Activated naive CD4-positive, alpha-beta T cell treated with anti-CD3 and anti-CD28 coated beads, Interleukin-2, amount 50 U/mL, for 72 hours (primary cell): ENCODE results near the gene ST3GAL3. TPM values are rescaled to one million over a fixed set of nuclear protein-coding genes. Genes with fewer than 3 reads are reported as not detected.

Source experiments
- ATAC-seq, 2 donors: fragments of 150-1000 bp; cut with Tn5 transposase; 2 replicates each; pipeline ENCODE4 v1.10.0; 2021; ENCODE audit warnings: mild to moderate bottlenecking in 2 of 2, moderate library complexity in 2 of 2
- DNase-seq, 2 donors: peaks; one replicate each; pipeline ENCODE4 v3.0.0; 2021 to 2022; ENCODE audit warnings: low spot score in 2 of 2
- H3K27ac Mint-ChIP-seq, 2 donors: one replicate each; pipeline ENCODE4 v1.8.0; 2022; ENCODE audit warnings: mild to moderate bottlenecking in 2 of 2, mixed read lengths in 2 of 2
- H3K36me3 Mint-ChIP-seq, 2 donors: one replicate each; pipeline ENCODE4 v1.8.0; 2022; ENCODE audit warnings: mixed read lengths in 2 of 2
- H3K9me3 Mint-ChIP-seq, 2 donors: one replicate each; pipeline ENCODE4 v1.8.0; 2022; ENCODE audit warnings: mixed read lengths in 2 of 2
- total RNA-seq, 2 donors: library from RNA; stranded (reverse); gene quantifications; one replicate each; pipeline ENCODE4 v1.2.3, GENCODE V29; 2022

The ST3GAL3 gene
- total RNA-seq, 2 donors from 2014 or later: 21.8 to 22.3 TPM

- peaks cover 6 to 13% of the 10 kb centered on the region in 2 donors for H3K36me3 Mint-ChIP-seq
- ATAC-seq (no peak), DNase-seq (no peak)
- H3K27ac Mint-ChIP-seq: no peak overlapping the region
- no peaks in the 10 kb centered on the region for H3K9me3 Mint-ChIP-seq
These were observed 246.7 kb downstream of the ST3GAL3 start for GRCh38 chr1:43954036-43954435.

GRCh38 chr1:43956234-43956633 is 248.9 kb downstream of the ST3GAL3 start:
- Mint-ChIP-seq H3K36me3 (peaks cover 0 to 2% of the 10 kb centered on the region in 2 donors), H3K9me3 (no peaks in the 10 kb centered on the region), H3K27ac (no peak overlapping the region)
- ATAC-seq (no peak), DNase-seq (no peak)

DNA sequence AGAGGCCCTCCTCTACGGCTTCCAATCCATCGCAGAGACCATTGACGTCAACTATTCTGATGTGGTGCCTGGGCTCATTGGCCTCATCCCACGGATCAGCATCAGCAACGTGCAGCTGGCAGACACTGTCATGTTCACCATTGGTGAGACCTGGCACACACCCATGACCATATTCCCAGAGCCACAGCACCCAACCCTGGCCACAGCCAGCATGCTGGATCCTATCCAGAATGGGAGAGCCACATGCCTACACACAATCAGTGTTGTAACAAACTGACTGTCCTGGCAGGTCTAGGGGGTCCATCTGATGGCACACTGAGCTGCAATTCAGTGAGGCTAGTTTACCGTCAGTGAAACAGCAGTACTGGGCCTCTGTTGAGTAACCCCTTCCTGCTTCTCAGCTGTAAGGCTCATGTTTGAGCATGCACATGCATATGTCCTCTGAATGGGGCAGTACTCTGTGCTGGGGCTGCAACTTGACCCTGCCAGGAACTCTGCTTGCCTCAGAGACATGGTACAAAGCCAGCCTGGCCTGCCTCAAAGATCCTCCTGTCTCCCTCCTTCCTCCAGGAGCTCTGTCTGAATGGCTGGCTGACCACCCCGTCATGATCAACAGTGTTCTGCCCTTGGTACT is 250.2 kb downstream of the ST3GAL3 start:
- no peaks in the 10 kb centered on the region for H3K9me3 Mint-ChIP-seq
- H3K36me3 Mint-ChIP-seq: peaks cover 0 to 3% of the 10 kb centered on the region in 2 donors
- DNase-seq: no peak
- H3K27ac Mint-ChIP-seq: no peak overlapping the region
- no peak for ATAC-seq

- no peak for ATAC-seq
- H3K36me3 Mint-ChIP-seq: peaks cover 0 to 5% of the 10 kb centered on the region in 2 donors
- no peak overlapping the region for H3K27ac Mint-ChIP-seq
- H3K9me3 Mint-ChIP-seq: no peaks in the 10 kb centered on the region
- DNase-seq: no peak
These were observed 251.3 kb downstream of the ST3GAL3 start for GRCh38 chr1:43958351-43959255.

GRCh38 chr1:43960798-43961197 is 253.5 kb downstream of the ST3GAL3 start:
- DNase-seq (no peak), ATAC-seq (no peak)
- H3K36me3 Mint-ChIP-seq: peaks cover 0 to 5% of the 10 kb centered on the region in 2 donors
- H3K9me3 Mint-ChIP-seq: no peaks in the 10 kb centered on the region
- H3K27ac Mint-ChIP-seq: no peak overlapping the region

DNA sequence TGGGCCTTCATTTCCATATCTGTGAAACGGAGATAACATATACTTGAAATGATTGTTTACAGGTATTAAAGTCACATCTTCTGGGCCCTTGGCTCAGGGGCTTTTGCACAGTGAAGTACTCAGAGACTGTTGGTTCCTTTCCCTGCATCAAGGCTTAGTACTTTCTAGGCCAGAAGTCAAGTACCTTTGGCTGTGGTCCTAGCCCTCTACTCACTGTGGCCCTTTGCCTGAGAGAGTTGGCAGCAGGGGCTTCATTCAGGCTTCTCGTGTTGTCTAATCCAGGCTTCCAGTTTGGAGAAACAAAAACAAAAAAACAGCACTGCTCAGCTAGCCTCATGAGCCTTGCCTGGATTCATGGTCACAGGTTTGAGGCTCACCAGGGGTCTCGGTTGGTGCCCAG is 254.4 kb downstream of the ST3GAL3 start:
- no peak for ATAC-seq
- DNase-seq: no peak
- Mint-ChIP-seq H3K36me3 (peaks cover 0 to 5% of the 10 kb centered on the region in 2 donors), H3K27ac (no peak overlapping the region), H3K9me3 (no peaks in the 10 kb centered on the region)

DNA sequence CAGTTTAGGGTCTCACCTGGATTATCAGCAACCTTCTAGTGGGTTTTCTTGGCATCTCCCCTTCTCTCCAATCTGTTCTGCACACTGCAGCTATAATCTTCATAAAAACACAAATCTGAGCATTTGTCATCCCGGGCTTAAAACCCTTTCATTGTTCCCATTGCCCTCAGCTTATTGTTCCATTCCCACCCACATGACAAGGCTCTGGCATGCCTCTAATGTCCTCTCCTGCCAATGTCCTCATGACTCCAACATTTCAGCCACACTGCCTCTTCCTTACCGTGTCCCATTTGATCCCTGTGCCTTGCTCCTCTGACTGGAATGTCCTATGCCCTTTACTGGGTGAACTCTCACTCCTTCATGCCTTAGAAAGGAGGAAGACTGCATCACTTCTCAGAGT is 255.0 kb downstream of the ST3GAL3 start:
- Mint-ChIP-seq H3K36me3 (peaks cover 0 to 5% of the 10 kb centered on the region in 2 donors), H3K9me3 (no peaks in the 10 kb centered on the region), H3K27ac (no peak overlapping the region)
- DNase-seq (no peak), ATAC-seq (no peak)

GRCh38 chr1:43963006-43963405 is 255.7 kb downstream of the ST3GAL3 start:
- ATAC-seq: no peak

DNA sequence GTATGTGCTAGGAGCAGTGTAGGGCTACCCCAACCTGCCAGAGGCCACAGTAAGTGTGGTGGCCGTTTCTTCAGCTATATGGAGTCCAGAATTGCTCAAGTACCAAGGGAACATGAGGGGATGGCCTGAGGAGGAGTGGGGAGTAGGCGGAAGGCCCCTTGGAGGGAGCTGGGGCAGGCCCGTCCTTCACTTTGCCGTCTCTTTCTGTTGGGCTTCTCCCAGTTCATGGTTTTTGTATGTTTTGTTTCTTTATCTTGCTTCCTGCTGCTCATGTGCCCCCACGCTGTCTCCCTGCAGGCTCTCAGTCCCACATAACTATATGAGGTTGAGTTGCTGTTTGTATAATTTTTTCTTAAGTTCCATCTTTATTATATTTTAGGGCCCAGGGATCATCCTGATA is 256.6 kb downstream of the ST3GAL3 start:
- ATAC-seq (no peak), DNase-seq (no peak)
- H3K9me3 Mint-ChIP-seq: no peaks in the 10 kb centered on the region
- no peak overlapping the region for H3K27ac Mint-ChIP-seq
- H3K36me3 Mint-ChIP-seq: peaks cover 0 to 5% of the 10 kb centered on the region in 2 donors

More at GRCh38 chr1:43963006-43963405, 255.7 kb downstream of the ST3GAL3 start:
- H3K9me3 Mint-ChIP-seq: no peaks in the 10 kb centered on the region
- H3K36me3 Mint-ChIP-seq: peaks cover 0 to 5% of the 10 kb centered on the region in 2 donors
- DNase-seq: no peak
- no peak overlapping the region for H3K27ac Mint-ChIP-seq

GRCh38 chr1:43965316-43965715 is 258.0 kb downstream of the ST3GAL3 start:
- Mint-ChIP-seq H3K36me3 (peaks cover 0 to 11% of the 10 kb centered on the region in 2 donors), H3K27ac (no peak overlapping the region), H3K9me3 (no peaks in the 10 kb centered on the region)
- ATAC-seq (no peak), DNase-seq (no peak)

- DNase-seq (no peak), ATAC-seq (no peak)
- Mint-ChIP-seq H3K9me3 (no peaks in the 10 kb centered on the region), H3K27ac (no peak overlapping the region), H3K36me3 (peaks cover 4 to 11% of the 10 kb centered on the region in 2 donors)
These were observed 261.1 kb downstream of the ST3GAL3 start for GRCh38 chr1:43968348-43968948.

- H3K27ac Mint-ChIP-seq: peak overlapping the region in 1 of 2 donors; percentile 88
- DNase-seq (no peak), ATAC-seq (no peak)
- peaks cover 6 to 16% of the 10 kb centered on the region in 2 donors for H3K36me3 Mint-ChIP-seq
- no peaks in the 10 kb centered on the region for H3K9me3 Mint-ChIP-seq
These were observed 262.0 kb downstream of the ST3GAL3 start for GRCh38 chr1:43969416-43969745.

DNA sequence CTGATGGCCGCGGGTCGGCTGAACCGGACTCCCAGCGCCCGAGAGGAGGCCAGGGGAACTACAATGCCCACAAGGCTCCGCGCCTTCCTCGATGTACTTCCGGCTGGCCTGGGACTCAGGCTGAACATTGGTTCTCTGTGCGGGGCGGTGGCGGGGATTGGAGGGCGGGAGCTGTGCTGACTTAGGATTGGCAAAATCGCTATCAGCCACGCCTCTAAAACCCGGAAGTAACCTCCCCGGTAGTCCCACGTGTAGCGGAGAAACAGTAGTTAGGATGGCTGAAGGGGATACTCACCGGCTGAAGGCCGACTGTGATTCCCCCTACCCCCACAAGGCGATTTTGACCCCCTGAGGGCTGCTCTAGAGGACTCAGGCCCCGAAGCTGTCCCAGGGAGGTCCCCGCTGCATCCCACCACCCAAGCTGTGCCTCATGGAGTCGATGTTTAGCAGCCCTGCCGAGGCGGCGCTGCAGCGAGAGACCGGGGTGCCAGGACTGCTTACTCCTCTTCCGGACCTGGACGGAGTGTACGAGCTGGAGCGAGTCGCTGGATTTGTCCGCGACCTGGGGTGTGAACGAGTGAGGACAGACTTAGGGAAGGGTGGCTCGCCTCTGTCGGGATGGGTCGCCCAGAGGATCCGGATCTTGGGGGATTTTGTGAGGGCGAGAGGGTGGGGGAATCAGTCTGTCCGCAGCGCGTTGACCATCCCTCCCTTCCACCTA is 262.6 kb downstream of the ST3GAL3 start, which contains the start of gene DPH2:
Gene DPH2 (plus strand): TSS at position 265 of the 721 bp plus-strand sequence. CDS start 166 bp downstream, at position 431.
- ATAC-seq (peak; percentile 91 to 95), DNase-seq (peak; percentile 88 to 92)
- Mint-ChIP-seq H3K36me3 (peaks cover 6 to 16% of the 10 kb centered on the region in 2 donors), H3K9me3 (no peaks in the 10 kb centered on the region), H3K27ac (peak within 1 kb of the TSS; percentile 88 to 91)

GRCh38 chr1:43970502-43970901 is 263.2 kb downstream of the ST3GAL3 start:
- Mint-ChIP-seq H3K27ac (peak overlapping the region; percentile 88 to 91), H3K36me3 (peaks cover 6 to 18% of the 10 kb centered on the region in 2 donors), H3K9me3 (no peaks in the 10 kb centered on the region)
- no peak for DNase-seq
- ATAC-seq: no peak

DNA sequence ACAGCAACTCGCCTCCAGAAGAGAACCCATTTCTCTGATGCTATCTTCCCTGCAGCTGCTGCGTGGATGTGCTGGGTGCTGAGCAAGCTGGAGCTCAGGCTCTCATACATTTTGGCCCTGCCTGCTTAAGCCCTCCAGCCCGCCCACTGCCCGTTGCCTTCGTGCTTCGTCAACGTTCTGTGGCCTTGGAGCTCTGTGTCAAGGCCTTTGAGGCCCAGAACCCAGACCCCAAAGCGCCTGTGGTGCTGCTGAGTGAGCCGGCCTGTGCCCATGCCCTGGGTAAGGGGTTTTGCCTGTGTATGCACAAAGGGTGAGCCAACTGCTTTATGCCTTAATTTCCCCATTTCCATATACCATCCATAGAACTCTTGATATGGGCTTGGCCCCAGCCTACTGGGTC is 263.6 kb downstream of the ST3GAL3 start:
- H3K36me3 Mint-ChIP-seq: peaks cover 6 to 22% of the 10 kb centered on the region in 2 donors
- no peaks in the 10 kb centered on the region for H3K9me3 Mint-ChIP-seq
- H3K27ac Mint-ChIP-seq: peak overlapping the region; percentile 88 to 91
- DNase-seq (no peak), ATAC-seq (no peak)

DNA sequence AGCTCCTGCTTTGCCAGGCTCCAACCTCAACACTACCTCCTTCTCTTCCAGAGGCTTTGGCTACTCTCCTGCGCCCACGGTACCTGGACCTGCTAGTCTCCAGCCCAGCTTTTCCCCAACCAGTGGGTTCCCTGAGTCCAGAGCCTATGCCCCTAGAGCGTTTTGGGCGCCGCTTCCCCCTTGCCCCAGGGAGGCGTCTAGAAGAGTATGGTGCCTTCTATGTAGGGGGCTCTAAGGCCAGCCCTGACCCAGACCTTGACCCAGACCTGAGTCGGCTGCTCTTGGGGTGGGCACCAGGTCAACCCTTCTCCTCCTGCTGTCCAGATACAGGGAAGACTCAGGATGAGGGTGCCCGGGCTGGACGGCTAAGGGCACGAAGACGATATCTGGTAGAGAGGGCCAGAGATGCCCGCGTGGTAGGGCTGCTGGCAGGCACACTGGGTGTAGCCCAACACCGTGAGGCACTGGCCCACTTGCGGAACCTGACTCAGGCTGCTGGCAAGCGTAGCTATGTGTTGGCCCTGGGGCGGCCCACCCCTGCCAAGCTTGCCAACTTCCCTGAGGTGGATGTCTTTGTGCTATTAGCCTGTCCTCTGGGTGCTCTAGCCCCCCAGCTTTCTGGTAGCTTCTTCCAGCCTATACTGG is 264.1 kb downstream of the ST3GAL3 start:
- DNase-seq (no peak), ATAC-seq (no peak)
- Mint-ChIP-seq H3K36me3 (peaks cover 11 to 27% of the 10 kb centered on the region in 2 donors), H3K9me3 (no peaks in the 10 kb centered on the region), H3K27ac (peak overlapping the region in 1 of 2 donors; percentile 88)
